HepG2 (cell line): ENCODE data around the gene HLF. TPM values are rescaled to one million over a fixed set of nuclear protein-coding genes. Genes with fewer than 3 reads are reported as not detected.

Experiments
- ATAC-seq: fragments of 200-7000 bp; cut with Tn5 transposase; 3 replicates; pipeline ENCODE4 v1.9.1; 2020; ENCODE audit warnings: mild to moderate bottlenecking, moderate library complexity
- BruUV-seq: library from RNA; stranded (reverse); fragments of 400-500 nt; replicated peaks from 2 replicates; lab custom pipeline; 2021; lab: Mats Ljungman, UMichigan
- CTCF ChIA-PET: fragments of 300-600 bp; formaldehyde crosslinking; extraction: SDS; loops from one replicate; lab custom pipeline; 2021; ENCODE audit warnings: low total read pairs, inconsistent platforms, low intra/inter-chr PET ratio; lab: Yijun Ruan, JAX
- POLR2A ChIA-PET: fragments of 350-600 bp; sonication (Branson Sonifier 250); formaldehyde crosslinking; loops from one replicate; lab custom pipeline; 2020; ENCODE audit warnings: antibody characterized with exemption, inconsistent platforms; lab: Yijun Ruan, JAX
- DNase-seq: peaks from one replicate; pipeline ENCODE4 v3.0.0-alpha.2; 2015; ENCODE audit warnings: low spot score
- FAIRE-seq: peaks from 3 replicates; lab custom pipeline; 2011; peaks lifted over from hg19 to GRCh38; lab: Jason Lieb, UNC
- H2AFZ ChIP-seq: one replicate; pipeline ENCODE4 v1.6.1; 2011; ENCODE audit warnings: low read length, inconsistent platforms
- H3K27ac ChIP-seq: fragments of 300-600 bp; 3 replicates; pipeline ENCODE4 v1.8.0; 2011; ENCODE audit warnings: mixed run types, mild to moderate bottlenecking, mixed read lengths, low read length, inconsistent platforms; ENCODE audit not compliant: insufficient read depth; ENCODE audit errors: extremely low read length
- H3K27me3 ChIP-seq, 2 experiments: fragments of 200-600 bp in 1 of 2; 2 replicates in 1 of 2; 3 replicates in 1 of 2; pipeline versions ENCODE4 v1.6.0 to v1.8.0; 2011; ENCODE audit warnings: low read length in 2 of 2, mild to moderate bottlenecking in 2 of 2, moderate library complexity in 2 of 2, inconsistent platforms in 1 of 2; ENCODE audit not compliant: insufficient read depth in 2 of 2, control insufficient read depth in 1 of 2
- H3K36me3 ChIP-seq, 2 experiments: fragments of 200-600 bp in 1 of 2; replicated peaks in 1 of 2; 2 replicates in 1 of 2; 3 replicates in 1 of 2; pipeline versions ENCODE4 v1.5.1 to v1.8.0; 2011; ENCODE audit warnings: low read length in 2 of 2, inconsistent platforms in 1 of 2; ENCODE audit not compliant: insufficient read depth in 2 of 2, control insufficient read depth in 1 of 2
- H3K4me1 ChIP-seq: 2 replicates; pipeline ENCODE4 v1.5.1; 2012; ENCODE audit warnings: low read length, inconsistent platforms; ENCODE audit not compliant: insufficient read depth
- H3K4me2 ChIP-seq: 2 replicates; pipeline ENCODE4 v1.6.0; 2011; ENCODE audit warnings: low read depth, low read length, inconsistent platforms
- H3K4me3 ChIP-seq, 3 experiments: fragments of 200-600 bp in 1 of 3; sonication (generic), shearing (Covaris generic) in 1 of 3; replicated peaks in 1 of 3; 2 replicates each; pipeline ENCODE4 v1.5.1; 2011 to 2016; ENCODE audit warnings: low read length in 3 of 3, inconsistent platforms in 2 of 3, low read depth in 2 of 3, mild to moderate bottlenecking in 2 of 3, control low read depth in 1 of 3, mixed read lengths in 1 of 3; ENCODE audit not compliant: insufficient read depth in 1 of 3
- H3K79me2 ChIP-seq: one replicate; pipeline ENCODE4 v1.6.1; 2011; ENCODE audit warnings: low read length, inconsistent platforms; ENCODE audit not compliant: insufficient read depth
- H3K9ac ChIP-seq: 2 replicates; pipeline ENCODE4 v1.6.0; 2011; ENCODE audit warnings: mild to moderate bottlenecking, low read depth, low read length, inconsistent platforms; ENCODE audit not compliant: insufficient read depth
- H3K9me3 ChIP-seq: 2 replicates; pipeline ENCODE4 v1.5.1; 2012; ENCODE audit warnings: mild to moderate bottlenecking, low read length
- H4K20me1 ChIP-seq: 2 replicates; pipeline ENCODE4 v1.6.0; 2011; ENCODE audit warnings: inconsistent platforms, mild to moderate bottlenecking, low read length, moderate library complexity; ENCODE audit not compliant: insufficient read depth
- FOXA3 ChIP-seq: IDR thresholded peaks from 2 replicates; pipeline ENCODE4 v1.6.1; 2016; ENCODE audit warnings: missing genetic modification reagents, missing compliant biosample characterization
- GATA4 ChIP-seq: sonication (generic); IDR thresholded peaks from 2 replicates; pipeline ENCODE4 v1.6.1; 2016; ENCODE audit warnings: antibody characterized with exemption, low read depth, borderline replicate concordance
- HOXD1 ChIP-seq: sonication (generic); formaldehyde crosslinking; IDR thresholded peaks from 2 replicates; pipeline ENCODE4 v1.5.0; 2020; ENCODE audit warnings: missing genetic modification reagents
- PHB2 ChIP-seq: fragments of 450-650 bp; IDR thresholded peaks from 2 replicates; pipeline ENCODE4 v1.6.1; 2018; ENCODE audit not compliant: partially characterized antibody
- TAF1 ChIP-seq: sonication (generic); formaldehyde crosslinking; IDR thresholded peaks from 2 replicates; pipeline ENCODE4 v1.4.0; 2020; ENCODE audit warnings: missing genetic modification reagents
- TERF1 ChIP-seq: sonication (generic); formaldehyde crosslinking; IDR thresholded peaks from 2 replicates; pipeline ENCODE4 v1.8.0; 2022; ENCODE audit warnings: mild to moderate bottlenecking, missing genetic modification reagents, moderate library complexity
- ZMYM2 ChIP-seq: sonication (generic); formaldehyde crosslinking; IDR thresholded peaks from 2 replicates; pipeline ENCODE4 v1.8.0; 2022; ENCODE audit warnings: mild to moderate bottlenecking, missing genetic modification reagents
- ZNF333 ChIP-seq: sonication (generic); formaldehyde crosslinking; IDR thresholded peaks from 2 replicates; pipeline ENCODE4 v1.4.0; 2020; ENCODE audit warnings: mild to moderate bottlenecking, missing genetic modification reagents, borderline replicate concordance
- ZNF562 ChIP-seq: sonication (generic); formaldehyde crosslinking; IDR thresholded peaks from 2 replicates; pipeline ENCODE4 v1.8.0; 2022; ENCODE audit warnings: missing genetic modification reagents, borderline replicate concordance
- ZNF777 ChIP-seq: sonication (generic); formaldehyde crosslinking; IDR thresholded peaks from 2 replicates; pipeline ENCODE4 v1.4.0; 2020; ENCODE audit warnings: missing genetic modification reagents
- ZNF781 ChIP-seq: sonication (generic); formaldehyde crosslinking; IDR thresholded peaks from 2 replicates; pipeline ENCODE4 v1.5.1; 2020; ENCODE audit warnings: borderline replicate concordance, mild to moderate bottlenecking, missing genetic modification reagents; ENCODE audit errors: not compliant biosample characterization
- ZNF891 ChIP-seq: sonication (generic); formaldehyde crosslinking; IDR thresholded peaks from 2 replicates; pipeline ENCODE4 v1.5.0; 2020; ENCODE audit warnings: mild to moderate bottlenecking, missing genetic modification reagents
- WGBS: methylation state at CpG from one replicate; pipeline ENCODE4 v1.1.6; 2017; ENCODE audit warnings: low lambda C conversion rate; 5-methylcytosine and 5-hydroxymethylcytosine counted together
- in situ Hi-C: cut with HindIII; loops from 2 replicates; pipeline ENCODE4 v1.10.0; 2017; ENCODE audit warnings: low pct_unique_long_range_greater_than_20kb; ENCODE audit not compliant: extremely low pct_ligation_motif_present
- intact Hi-C: fragments of 100-400 bp; cut with micrococcal nuclease; formaldehyde crosslinking; loops from one replicate; pipeline ENCODE4 v1.10.0; 2022; ENCODE audit not compliant: unreplicated experiment
- polyA plus RNA-seq, 8 experiments: library from polyadenylated mRNA; depleted of rRNA in 3 of 8; stranded (reverse) in 7 of 8; unstranded in 1 of 8; fragments of >200 nt; fragmentation: Illumina TruSeq in 4 of 8; extraction: Trizol in 4 of 8; gene quantifications; 2 replicates each; pipeline versions ENCODE4 v1.2.1 to v1.2.3, GENCODE V29; 2011 to 2016; ENCODE audit warnings: low read depth in 4 of 8, missing spikeins in 1 of 8, mixed read lengths in 1 of 8; ENCODE audit not compliant: insufficient read depth in 1 of 8
- total RNA-seq, 5 experiments: library from RNA; depleted of rRNA; stranded (reverse); fragments of >200 nt; fragmentation: Illumina TruSeq; extraction: Trizol; gene quantifications; 2 replicates each; pipeline ENCODE4 v1.2.3, GENCODE V29; 2016; ENCODE audit warnings: low read depth in 1 of 5
- TF ChIP-seq, protein P1 (sequence below): IDR thresholded peaks from 2 replicates; pipeline ENCODE4 v1.6.1; 2016; ENCODE audit warnings: low read depth, control low read depth
- TF ChIP-seq, protein P2 (sequence below): sonication (generic); formaldehyde crosslinking; IDR thresholded peaks from 2 replicates; pipeline ENCODE4 v1.4.0; 2020; ENCODE audit warnings: missing genetic modification reagents
- TF ChIP-seq, protein P3 (sequence below): fragments of 450-650 bp; IDR thresholded peaks from 2 replicates; pipeline ENCODE4 v1.6.1; 2017; ENCODE audit warnings: mild to moderate bottlenecking

The HLF gene
- total and polyA plus RNA-seq, 2 of the 13 experiments (the other 11 are each of a cell fraction or from before 2014, with no cell fraction given), result 202 to 346 TPM

- Histone ChIP-seq H3K79me2 (peaks cover 99% of the 10 kb centered on the region), H3K27ac (peak overlapping the region; percentile 84), H3K9me3 (no peaks in the 10 kb centered on the region), H3K27me3 (peaks cover 0 to 3% of the 10 kb centered on the region in 2 experiments; a peak in 1 of 5 replicates), H4K20me1 (peaks cover 34% of the 10 kb centered on the region), H3K4me2 (peak overlapping the region; percentile 93), H3K9ac (peak overlapping the region; percentile 97), H3K4me3 (peak overlapping the region; percentile 81 to 93 (median 83)), H3K4me1 (peaks cover 79% of the 10 kb centered on the region), H3K36me3 (peaks cover 17 to 84% of the 10 kb centered on the region in 2 experiments), H2AFZ (no peak overlapping the region)
- ATAC-seq (peak; percentile 12; the same call in 2 of the 3 replicates), FAIRE-seq (no peak), DNase-seq (no peak)
- WGBS, result 31% methylated on average over 7 of the region's 7 CpGs
- in situ Hi-C loops (no loop called here), intact Hi-C loops (no loop called here)
- CTCF ChIA-PET, result no interaction called here
- no TSS peak for BruUV-seq
- POLR2A ChIA-PET, result interaction anchor here (0.7 to 13.8 kb wide), 7 partner anchors 9 to 39 kb away, joined by 3 to 626 read pairs (median 6); no protein-coding TSS in a partner anchor
- TF ChIP-seq HOXD1 (CRISPR knock-in tag) (no peak), GATA4 (no peak), TAF1 (CRISPR knock-in tag) (no peak), ZNF781 (CRISPR knock-in tag) (no peak), ZNF777 (CRISPR knock-in tag) (0 out of 2 replicates have a peak, but pooled peaks have one; percentile 25), TERF1 (CRISPR knock-in tag) (no peak), ZNF562 (no peak), ZNF891 (CRISPR knock-in tag) (no peak), FOXA3 (CRISPR knock-in tag) (peak; percentile 32; the same call in 1 of the 2 replicates), ZMYM2 (CRISPR knock-in tag) (peak; percentile 57; the same call in 1 of the 2 replicates), ZNF333 (no peak), PHB2 (no peak)
- TF ChIP-seq, protein P1, sequence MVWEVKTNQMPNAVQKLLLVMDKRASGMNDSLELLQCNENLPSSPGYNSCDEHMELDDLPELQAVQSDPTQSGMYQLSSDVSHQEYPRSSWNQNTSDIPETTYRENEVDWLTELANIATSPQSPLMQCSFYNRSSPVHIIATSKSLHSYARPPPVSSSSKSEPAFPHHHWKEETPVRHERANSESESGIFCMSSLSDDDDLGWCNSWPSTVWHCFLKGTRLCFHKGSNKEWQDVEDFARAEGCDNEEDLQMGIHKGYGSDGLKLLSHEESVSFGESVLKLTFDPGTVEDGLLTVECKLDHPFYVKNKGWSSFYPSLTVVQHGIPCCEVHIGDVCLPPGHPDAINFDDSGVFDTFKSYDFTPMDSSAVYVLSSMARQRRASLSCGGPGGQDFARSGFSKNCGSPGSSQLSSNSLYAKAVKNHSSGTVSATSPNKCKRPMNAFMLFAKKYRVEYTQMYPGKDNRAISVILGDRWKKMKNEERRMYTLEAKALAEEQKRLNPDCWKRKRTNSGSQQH, result no peak
- TF ChIP-seq, protein P2, sequence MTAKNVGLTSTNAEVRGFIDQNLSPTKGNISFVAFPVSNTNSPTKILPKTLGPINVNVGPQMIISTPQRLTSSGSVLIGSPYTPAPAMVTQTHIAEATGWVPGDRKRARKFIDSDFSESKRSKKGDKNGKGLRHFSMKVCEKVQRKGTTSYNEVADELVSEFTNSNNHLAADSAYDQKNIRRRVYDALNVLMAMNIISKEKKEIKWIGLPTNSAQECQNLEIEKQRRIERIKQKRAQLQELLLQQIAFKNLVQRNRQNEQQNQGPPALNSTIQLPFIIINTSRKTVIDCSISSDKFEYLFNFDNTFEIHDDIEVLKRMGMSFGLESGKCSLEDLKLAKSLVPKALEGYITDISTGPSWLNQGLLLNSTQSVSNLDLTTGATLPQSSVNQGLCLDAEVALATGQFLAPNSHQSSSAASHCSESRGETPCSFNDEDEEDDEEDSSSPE (CRISPR knock-in tag), result no peak
- TF ChIP-seq, protein P3, sequence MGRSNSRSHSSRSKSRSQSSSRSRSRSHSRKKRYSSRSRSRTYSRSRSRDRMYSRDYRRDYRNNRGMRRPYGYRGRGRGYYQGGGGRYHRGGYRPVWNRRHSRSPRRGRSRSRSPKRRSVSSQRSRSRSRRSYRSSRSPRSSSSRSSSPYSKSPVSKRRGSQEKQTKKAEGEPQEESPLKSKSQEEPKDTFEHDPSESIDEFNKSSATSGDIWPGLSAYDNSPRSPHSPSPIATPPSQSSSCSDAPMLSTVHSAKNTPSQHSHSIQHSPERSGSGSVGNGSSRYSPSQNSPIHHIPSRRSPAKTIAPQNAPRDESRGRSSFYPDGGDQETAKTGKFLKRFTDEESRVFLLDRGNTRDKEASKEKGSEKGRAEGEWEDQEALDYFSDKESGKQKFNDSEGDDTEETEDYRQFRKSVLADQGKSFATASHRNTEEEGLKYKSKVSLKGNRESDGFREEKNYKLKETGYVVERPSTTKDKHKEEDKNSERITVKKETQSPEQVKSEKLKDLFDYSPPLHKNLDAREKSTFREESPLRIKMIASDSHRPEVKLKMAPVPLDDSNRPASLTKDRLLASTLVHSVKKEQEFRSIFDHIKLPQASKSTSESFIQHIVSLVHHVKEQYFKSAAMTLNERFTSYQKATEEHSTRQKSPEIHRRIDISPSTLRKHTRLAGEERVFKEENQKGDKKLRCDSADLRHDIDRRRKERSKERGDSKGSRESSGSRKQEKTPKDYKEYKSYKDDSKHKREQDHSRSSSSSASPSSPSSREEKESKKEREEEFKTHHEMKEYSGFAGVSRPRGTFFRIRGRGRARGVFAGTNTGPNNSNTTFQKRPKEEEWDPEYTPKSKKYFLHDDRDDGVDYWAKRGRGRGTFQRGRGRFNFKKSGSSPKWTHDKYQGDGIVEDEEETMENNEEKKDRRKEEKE, result no peak
Measured at GRCh38 chr17:55274355-55275255, 9.8 kb downstream of the HLF start.
